Fibroblast of peridontal ligament (primary cell): ENCODE measurements around the gene OR1F1.
"Not testable (repeated sequence)": the region's sequence is repeated elsewhere in the genome, so short reads cannot be mapped to it uniquely, and the experiment has no call there.

ENCODE experiments used
- DNase-seq: peaks from one replicate; pipeline ENCODE4 v3.0.0-alpha.2; 2010; ENCODE audit errors: extremely low read depth

The OR1F1 gene

GRCh38 chr16:3150346-3151218 lies 37.4 kb upstream of the OR1F1 start:
- DNase-seq: peak; percentile 97

GRCh38 chr16:3152027-3152276 lies 36.1 kb upstream of the OR1F1 start:
- no peak for DNase-seq

GRCh38 chr16:3152277-3152990 lies 35.6 kb upstream of the OR1F1 start:
- DNase-seq: peak; percentile 93

GRCh38 chr16:3152991-3153368 lies 35.0 kb upstream of the OR1F1 start:
- DNase-seq: no peak

GRCh38 chr16:3155181-3155580 lies 32.8 kb upstream of the OR1F1 start:
- DNase-seq: no peak

- DNase-seq: no peak
Observed at GRCh38 chr16:3155972-3156371, 32.0 kb upstream of the OR1F1 start.

- peak; percentile 95 for DNase-seq
Observed at GRCh38 chr16:3157229-3158025, 30.6 kb upstream of the OR1F1 start.

- peak; percentile 29 for DNase-seq
Observed at GRCh38 chr16:3158026-3158509, 29.9 kb upstream of the OR1F1 start.

- peak; percentile 83 for DNase-seq
Observed at GRCh38 chr16:3158510-3159314, 29.3 kb upstream of the OR1F1 start.

- DNase-seq: no peak
Observed at GRCh38 chr16:3161235-3162018, 26.6 kb upstream of the OR1F1 start.

GRCh38 chr16:3164121-3164991 lies 23.6 kb upstream of the OR1F1 start:
- DNase-seq: no peak

GRCh38 chr16:3165111-3165822 lies 22.7 kb upstream of the OR1F1 start:
- no peak for DNase-seq

- no peak for DNase-seq
Observed at GRCh38 chr16:3166505-3166886, 21.5 kb upstream of the OR1F1 start.

- DNase-seq: not testable (repeated sequence)
Observed at GRCh38 chr16:3168729-3169128, 19.3 kb upstream of the OR1F1 start.

- no peak for DNase-seq
Observed at GRCh38 chr16:3170440-3171180, 17.4 kb upstream of the OR1F1 start.

- no peak for DNase-seq
Observed at GRCh38 chr16:3171181-3171854, 16.7 kb upstream of the OR1F1 start.

- DNase-seq: no peak
Observed at GRCh38 chr16:3171855-3172593, 16.0 kb upstream of the OR1F1 start.
